ENCODE results near the gene TBL1XR1. TPM values are rescaled to one million over a fixed set of nuclear protein-coding genes. Genes with fewer than 3 reads are reported as not detected.
A peak's percentile ranks its signal among the peaks of the same experiment; 100 is the strongest.

TBL1XR1 gene
- total and polyA plus RNA-seq, 4 donors: 24.1 to 203 (median 77.4) TPM

DNA sequence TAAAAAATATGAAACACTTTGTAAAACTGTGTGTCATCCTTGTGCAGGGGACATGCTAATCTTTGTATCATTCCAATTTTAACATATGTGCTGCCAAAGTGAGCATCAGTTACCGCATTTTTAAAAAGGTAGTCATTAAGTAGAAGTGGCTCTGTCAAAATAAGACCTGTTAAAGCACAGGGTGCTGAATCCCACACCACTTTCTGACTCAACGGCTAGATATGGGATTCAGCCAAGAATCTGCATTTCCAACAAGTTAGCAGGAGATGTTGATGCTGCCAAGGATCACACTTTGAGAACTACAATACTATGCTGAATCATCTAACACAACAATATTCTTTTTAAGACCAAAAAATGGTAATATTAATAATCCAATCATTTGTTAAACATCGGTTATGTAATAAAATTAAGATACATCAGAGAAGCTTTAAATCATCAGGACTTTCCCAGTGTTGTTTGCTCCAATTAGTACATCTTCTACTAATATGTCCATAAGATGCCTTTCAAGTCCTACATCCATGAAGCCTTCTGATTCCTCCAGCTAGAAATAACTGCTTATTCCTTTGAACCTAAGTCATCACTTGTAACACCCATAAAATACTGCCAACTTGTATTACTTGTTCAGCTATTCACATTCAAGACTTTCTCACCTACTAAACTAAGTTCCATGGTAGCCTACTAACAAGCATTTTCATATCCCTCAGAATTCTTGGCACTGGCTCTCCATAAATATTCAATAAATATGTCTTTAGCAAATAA lies 71.1 kb downstream of the TBL1XR1 start:
- peaks cover 0 to 20% (median 0%) of the 10 kb centered on the region in 5 donors for H3K4me1 ChIP-seq (ENCODE audit: control insufficient read depth in 5 of 5, insufficient read depth in 5 of 5, low read length in 5 of 5)
- no peak overlapping the region for H3K4me3 ChIP-seq
- H3K36me3 ChIP-seq (ENCODE audit: control insufficient read depth in 4 of 4, insufficient read depth in 4 of 4, low read length in 4 of 4): peaks cover 0 to 2% (median 0%) of the 10 kb centered on the region in 4 donors
- no peaks in the 10 kb centered on the region for H3K9me3 ChIP-seq (ENCODE audit: control insufficient read depth in 4 of 4, insufficient read depth in 3 of 4, low read length in 3 of 4)
- no peak overlapping the region for H3K9ac ChIP-seq (ENCODE audit: insufficient read depth in 1 of 2, low read length in 2 of 2)
- 73 to 89% methylated on average over 3 of the region's 3 CpGs for WGBS, 2 donors
- DNase-seq (peak in 1 of 3 donors; percentile 53), ATAC-seq (ENCODE audit: insufficient read depth, low FRiP score) (no peak)
- no peaks in the 10 kb centered on the region for H3K27me3 ChIP-seq (ENCODE audit: control insufficient read depth in 3 of 3, insufficient read depth in 3 of 3, low read length in 2 of 3)
- TF ChIP-seq CTCF (IDR thresholded peaks at IDR 0.05; ENCODE audit: control extremely low read depth, extremely low read depth): no peak
- H3K27ac ChIP-seq (ENCODE audit: low read depth in 1 of 2, low read length in 1 of 2): peak overlapping the region in 1 of 2 donors; percentile 79

- no peak for DNase-seq
- Histone ChIP-seq H3K27ac (ENCODE audit: low read depth in 1 of 2, low read length in 1 of 2) (peak overlapping the region in 1 of 2 donors; percentile 74), H3K27me3 (ENCODE audit: control insufficient read depth in 3 of 3, insufficient read depth in 3 of 3, low read length in 2 of 3) (no peaks in the 10 kb centered on the region), H3K4me1 (ENCODE audit: control insufficient read depth in 5 of 5, insufficient read depth in 5 of 5, low read length in 5 of 5) (peaks cover 0 to 23% (median 0%) of the 10 kb centered on the region in 5 donors), H3K9ac (ENCODE audit: insufficient read depth in 1 of 2, low read length in 2 of 2) (no peak overlapping the region), H3K4me3 (no peak overlapping the region), H3K9me3 (ENCODE audit: control insufficient read depth in 4 of 4, insufficient read depth in 3 of 4, low read length in 3 of 4) (no peaks in the 10 kb centered on the region), H3K36me3 (ENCODE audit: control insufficient read depth in 4 of 4, insufficient read depth in 4 of 4, low read length in 4 of 4) (peaks cover 0 to 2% (median 0%) of the 10 kb centered on the region in 4 donors)
- no peak for ATAC-seq (ENCODE audit: insufficient read depth, low FRiP score)
- 87 to 98% methylated on average over 1 of the region's 1 CpG for WGBS, 2 donors
- no peak for TF ChIP-seq CTCF (IDR thresholded peaks at IDR 0.05; ENCODE audit: control extremely low read depth, extremely low read depth)
Observed at GRCh38 chr3:177124882-177125281, 72.4 kb downstream of the TBL1XR1 start.

DNA sequence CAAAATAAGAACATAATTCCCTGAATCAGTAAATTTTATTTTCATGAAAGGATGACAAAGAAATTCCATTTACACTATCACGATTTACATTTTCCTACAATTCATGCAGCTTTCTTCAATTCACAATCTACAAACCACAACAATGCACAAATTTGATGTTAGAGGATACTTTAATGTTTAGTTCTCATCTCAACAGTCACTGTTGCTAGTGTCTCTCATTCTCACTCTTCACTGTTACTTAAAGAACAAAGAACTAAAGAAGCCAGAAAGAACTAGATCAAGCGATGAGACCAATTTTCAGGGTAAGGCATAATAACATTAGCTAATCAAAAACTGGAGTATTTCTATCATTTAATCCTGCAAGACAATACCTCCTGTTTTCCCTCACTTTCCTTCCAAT lies 73.5 kb downstream of the TBL1XR1 start:
- Histone ChIP-seq H3K9ac (ENCODE audit: insufficient read depth in 1 of 2, low read length in 2 of 2) (no peak overlapping the region), H3K9me3 (ENCODE audit: control insufficient read depth in 4 of 4, insufficient read depth in 3 of 4, low read length in 3 of 4) (no peaks in the 10 kb centered on the region), H3K4me1 (ENCODE audit: control insufficient read depth in 5 of 5, insufficient read depth in 5 of 5, low read length in 5 of 5) (peaks cover 0 to 27% (median 0%) of the 10 kb centered on the region in 5 donors), H3K27me3 (ENCODE audit: control insufficient read depth in 3 of 3, insufficient read depth in 3 of 3, low read length in 2 of 3) (no peaks in the 10 kb centered on the region), H3K4me3 (no peak overlapping the region), H3K27ac (ENCODE audit: low read depth in 1 of 2, low read length in 1 of 2) (peak overlapping the region in 1 of 2 donors; percentile 33), H3K36me3 (ENCODE audit: control insufficient read depth in 4 of 4, insufficient read depth in 4 of 4, low read length in 4 of 4) (no peaks in the 10 kb centered on the region)
- no peak for TF ChIP-seq CTCF (IDR thresholded peaks at IDR 0.05; ENCODE audit: control extremely low read depth, extremely low read depth)
- WGBS, 2 donors: 90 to 92% methylated on average over 2 of the region's 2 CpGs
- ATAC-seq (ENCODE audit: insufficient read depth, low FRiP score): no peak
- no peak for DNase-seq
